Tibial artery (tissue), 4 donors: ENCODE results near the gene SCFD2.
"Not testable (repeated sequence)": the region's sequence is repeated elsewhere in the genome, so short reads cannot be mapped to it uniquely, and the experiment has no call there.

Source experiments
- DNase-seq, 2 donors: peaks; one replicate each; pipeline ENCODE4 v3.0.0-alpha.2; 2019
- H3K27ac ChIP-seq, 2 donors: fragments of 200-600 bp; sonication (generic) in 1 of 2; 1 replicate in 1 of 2; 2 replicates in 1 of 2; pipeline ENCODE4 v1.5.1; 2018 to 2019; ENCODE audit warnings: mild to moderate bottlenecking in 1 of 2
- H3K27me3 ChIP-seq, 2 donors: fragments of 200-600 bp; sonication (generic) in 1 of 2; one replicate each; pipeline versions ENCODE4 v1.5.1 to v1.6.0; 2016 to 2019
- H3K36me3 ChIP-seq, 3 donors: fragments of 200-600 bp; sonication (generic) in 2 of 3; one replicate each; pipeline ENCODE4 v1.5.1; 2016 to 2019; ENCODE audit warnings: mild to moderate bottlenecking in 2 of 3
- H3K4me1 ChIP-seq, 4 donors: fragments of 200-600 bp; sonication (generic) in 2 of 4; 1 replicate in 3 of 4; 2 replicates in 1 of 4; pipeline ENCODE4 v1.5.1; 2016 to 2019
- H3K4me3 ChIP-seq, 2 donors: fragments of 200-600 bp; sonication (generic) in 1 of 2; 1 replicate in 1 of 2; 2 replicates in 1 of 2; pipeline ENCODE4 v1.5.1; 2018 to 2019; ENCODE audit warnings: mild to moderate bottlenecking in 2 of 2
- H3K9me3 ChIP-seq, 3 donors: fragments of 200-600 bp; sonication (generic) in 1 of 3; one replicate each; pipeline ENCODE4 v1.5.1; 2016 to 2019
- intact Hi-C: fragments of 100-400 bp; cut with DNase I; formaldehyde crosslinking; loops from one replicate; pipeline ENCODE4 v1.15.0; 2023; ENCODE audit warnings: low total_unique reads
- TF ChIP-seq, protein P1 (sequence below), 2 experiments: fragments of 200-600 bp in 1 of 2; fragments of 450-650 bp in 1 of 2; IDR thresholded peaks; one replicate each; pipeline ENCODE4 v1.5.1; 2017 to 2019; ENCODE audit warnings: antibody characterized with exemption in 2 of 2, mild to moderate bottlenecking in 1 of 2, moderate library complexity in 1 of 2

Gene SCFD2

GRCh38 chr4:52996261-52997131 is 369.4 kb downstream of the SCFD2 start:
- TF ChIP-seq, protein P1, sequence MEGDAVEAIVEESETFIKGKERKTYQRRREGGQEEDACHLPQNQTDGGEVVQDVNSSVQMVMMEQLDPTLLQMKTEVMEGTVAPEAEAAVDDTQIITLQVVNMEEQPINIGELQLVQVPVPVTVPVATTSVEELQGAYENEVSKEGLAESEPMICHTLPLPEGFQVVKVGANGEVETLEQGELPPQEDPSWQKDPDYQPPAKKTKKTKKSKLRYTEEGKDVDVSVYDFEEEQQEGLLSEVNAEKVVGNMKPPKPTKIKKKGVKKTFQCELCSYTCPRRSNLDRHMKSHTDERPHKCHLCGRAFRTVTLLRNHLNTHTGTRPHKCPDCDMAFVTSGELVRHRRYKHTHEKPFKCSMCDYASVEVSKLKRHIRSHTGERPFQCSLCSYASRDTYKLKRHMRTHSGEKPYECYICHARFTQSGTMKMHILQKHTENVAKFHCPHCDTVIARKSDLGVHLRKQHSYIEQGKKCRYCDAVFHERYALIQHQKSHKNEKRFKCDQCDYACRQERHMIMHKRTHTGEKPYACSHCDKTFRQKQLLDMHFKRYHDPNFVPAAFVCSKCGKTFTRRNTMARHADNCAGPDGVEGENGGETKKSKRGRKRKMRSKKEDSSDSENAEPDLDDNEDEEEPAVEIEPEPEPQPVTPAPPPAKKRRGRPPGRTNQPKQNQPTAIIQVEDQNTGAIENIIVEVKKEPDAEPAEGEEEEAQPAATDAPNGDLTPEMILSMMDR (IDR thresholded peaks at IDR 0.05), result no peak
- H3K4me1 ChIP-seq, result peaks cover 0 to 48% (median 23%) of the 10 kb centered on the region in 4 donors
- intact Hi-C loops, result no loop called here
- peak overlapping the region; percentile 52 to 65 for H3K27ac ChIP-seq
- no peaks in the 10 kb centered on the region for H3K36me3 ChIP-seq
- DNase-seq, result peak in 1 of 2 donors; percentile 29
- no peaks in the 10 kb centered on the region for H3K27me3 ChIP-seq
- no peaks in the 10 kb centered on the region for H3K9me3 ChIP-seq
- no peak overlapping the region for H3K4me3 ChIP-seq

DNA sequence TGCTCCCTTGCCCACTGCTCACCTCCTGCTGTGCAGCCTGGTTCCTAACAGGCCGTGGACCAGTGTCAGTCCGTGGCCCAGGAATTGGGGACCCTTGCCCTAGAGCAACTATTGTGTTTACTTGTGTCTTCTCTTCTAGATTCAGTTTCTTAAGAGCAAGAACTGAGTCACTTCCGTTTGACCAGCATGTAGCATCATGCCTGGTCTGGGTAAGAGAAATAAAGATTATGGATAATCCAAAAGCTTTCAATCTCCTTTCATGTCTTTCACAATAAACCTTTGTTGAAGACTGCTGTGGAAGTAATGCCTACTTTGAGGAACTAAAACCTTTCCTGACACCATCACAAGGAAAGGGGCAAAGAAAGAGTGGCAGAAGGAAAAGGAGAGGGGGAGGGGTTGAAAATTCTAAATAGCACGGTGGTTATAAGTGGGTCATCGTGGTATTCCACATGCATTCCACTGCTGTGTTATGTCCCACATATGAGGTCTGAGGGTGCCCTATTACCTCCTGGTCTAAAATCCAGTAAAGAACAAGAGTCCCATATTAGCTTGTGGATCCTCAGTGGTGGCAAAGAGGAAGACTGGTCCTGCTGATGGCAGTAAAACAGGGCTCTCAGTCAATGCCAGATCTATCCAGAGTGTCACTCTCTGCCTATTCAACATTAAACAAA is 370.4 kb downstream of the SCFD2 start:
- TF ChIP-seq, protein P1 (IDR thresholded peaks at IDR 0.05), result no peak
- no peak for DNase-seq
- intact Hi-C loops, result no loop called here
- Histone ChIP-seq H3K9me3 (no peaks in the 10 kb centered on the region), H3K27ac (peak overlapping the region; percentile 52 to 65), H3K4me1 (peaks cover 0 to 48% (median 23%) of the 10 kb centered on the region in 4 donors), H3K36me3 (no peaks in the 10 kb centered on the region), H3K4me3 (no peak overlapping the region), H3K27me3 (no peaks in the 10 kb centered on the region)

- Histone ChIP-seq H3K4me3 (no peak overlapping the region), H3K27ac (no peak overlapping the region), H3K9me3 (no peaks in the 10 kb centered on the region), H3K4me1 (peaks cover 0 to 48% (median 23%) of the 10 kb centered on the region in 4 donors), H3K27me3 (no peaks in the 10 kb centered on the region), H3K36me3 (no peaks in the 10 kb centered on the region)
- TF ChIP-seq, protein P1 (IDR thresholded peaks at IDR 0.05), result no peak
- DNase-seq, result no peak
- intact Hi-C loops, result no loop called here
These were observed 371.3 kb downstream of the SCFD2 start for GRCh38 chr4:52994567-52994966.

GRCh38 chr4:52993771-52994170 is 372.1 kb downstream of the SCFD2 start:
- no peak overlapping the region for H3K27ac ChIP-seq
- H3K27me3 ChIP-seq, result no peaks in the 10 kb centered on the region
- H3K9me3 ChIP-seq, result no peaks in the 10 kb centered on the region
- intact Hi-C loops, result no loop called here
- H3K4me1 ChIP-seq, result peaks cover 0 to 48% (median 23%) of the 10 kb centered on the region in 4 donors
- TF ChIP-seq, protein P1 (IDR thresholded peaks at IDR 0.05), result no peak
- H3K4me3 ChIP-seq, result no peak overlapping the region
- DNase-seq, result no peak
- no peaks in the 10 kb centered on the region for H3K36me3 ChIP-seq

DNA sequence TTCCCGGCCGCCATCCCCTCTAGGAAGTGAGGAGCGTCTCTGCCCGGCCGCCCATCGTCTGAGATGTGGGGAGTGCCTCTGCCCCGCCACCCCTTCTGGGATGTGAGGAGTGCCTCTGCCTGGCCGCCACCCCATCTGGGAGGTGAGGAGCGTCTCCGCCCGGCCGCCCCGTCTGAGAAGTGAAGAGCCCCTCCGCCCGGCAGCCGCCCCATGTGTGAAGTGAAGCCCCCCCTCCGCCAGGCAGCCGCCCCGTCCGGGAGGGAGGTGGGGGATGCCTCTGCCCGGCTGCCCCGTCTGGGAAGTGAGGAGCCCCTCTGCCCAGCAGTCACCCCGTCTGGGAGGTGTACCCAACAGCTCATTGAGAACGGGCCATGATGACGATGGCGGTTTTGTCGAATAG is 373.3 kb downstream of the SCFD2 start:
- H3K36me3 ChIP-seq, intact Hi-C loops, H3K4me3 ChIP-seq, DNase-seq, H3K9me3 ChIP-seq, H3K27ac ChIP-seq, H3K27me3 ChIP-seq: not testable (repeated sequence)
- H3K4me1 ChIP-seq, result peaks cover 0 to 36% (median 19%) of the 10 kb centered on the region in 4 donors

GRCh38 chr4:52991472-52991871 is 374.4 kb downstream of the SCFD2 start:
- no peak for DNase-seq
- Histone ChIP-seq H3K36me3 (no peaks in the 10 kb centered on the region), H3K4me3 (no peak overlapping the region), H3K27me3 (no peaks in the 10 kb centered on the region), H3K9me3 (no peaks in the 10 kb centered on the region), H3K27ac (no peak overlapping the region), H3K4me1 (peaks cover 0 to 25% (median 9%) of the 10 kb centered on the region in 4 donors)
- TF ChIP-seq, protein P1 (IDR thresholded peaks at IDR 0.05), result no peak
- intact Hi-C loops, result no loop called here
